Nephron progenitor cell (in vitro differentiated cells): Measurements from ENCODE around the gene DSCAM.

Source experiments
- DNase-seq: peaks from one replicate; pipeline ENCODE4 v3.0.0; 2021
- H3K27ac Mint-ChIP-seq: 2 replicates; pipeline ENCODE4 v1.8.0; 2021; ENCODE audit warnings: mild to moderate bottlenecking, moderate library complexity, mixed read lengths
- H3K27me3 Mint-ChIP-seq: 2 replicates; pipeline ENCODE4 v1.8.0; 2021; ENCODE audit warnings: mild to moderate bottlenecking, low read depth, mixed read lengths; ENCODE audit not compliant: poor library complexity
- H3K36me3 Mint-ChIP-seq: 2 replicates; pipeline ENCODE4 v1.8.0; 2021; ENCODE audit warnings: low read depth, mixed read lengths
- H3K4me1 Mint-ChIP-seq: 2 replicates; pipeline ENCODE4 v1.8.0; 2021; ENCODE audit warnings: mixed read lengths
- H3K4me3 Mint-ChIP-seq: 2 replicates; pipeline ENCODE4 v1.8.0; 2021; ENCODE audit warnings: mild to moderate bottlenecking, moderate library complexity, mixed read lengths
- H3K9me3 Mint-ChIP-seq: 2 replicates; pipeline ENCODE4 v1.8.0; 2021; ENCODE audit warnings: mild to moderate bottlenecking, moderate library complexity, mixed read lengths
- TF ChIP-seq, protein P1 (sequence below): fragments of 200-600 bp; sonication (generic); IDR thresholded peaks from 2 replicates; pipeline ENCODE4 v1.5.0; 2021; ENCODE audit warnings: antibody characterized with exemption

The DSCAM gene

DNA sequence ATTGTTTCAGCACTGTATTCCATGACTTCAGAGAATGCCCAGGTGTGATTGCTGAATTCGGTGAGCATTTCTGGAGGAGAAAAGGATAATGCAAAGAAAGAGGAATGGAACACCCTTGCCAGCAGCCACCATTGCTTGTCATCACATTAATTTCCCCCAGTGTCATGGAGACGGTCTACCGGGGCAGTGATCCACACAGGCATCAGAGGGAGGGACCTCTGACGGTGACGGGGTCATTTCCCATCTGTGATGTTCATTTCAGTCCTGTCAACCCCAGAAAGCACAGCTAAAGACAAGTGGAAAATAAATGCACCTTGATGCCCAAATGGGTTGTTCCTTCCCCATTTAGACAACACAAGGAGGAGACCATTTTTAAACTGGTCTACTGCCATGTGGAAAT is 603.3 kb downstream of the DSCAM start:
- peaks cover 42% of the 10 kb centered on the region for H3K4me1 Mint-ChIP-seq
- peaks cover 31% of the 10 kb centered on the region for H3K9me3 Mint-ChIP-seq
- DNase-seq, result peak; percentile 28
- TF ChIP-seq, protein P1, sequence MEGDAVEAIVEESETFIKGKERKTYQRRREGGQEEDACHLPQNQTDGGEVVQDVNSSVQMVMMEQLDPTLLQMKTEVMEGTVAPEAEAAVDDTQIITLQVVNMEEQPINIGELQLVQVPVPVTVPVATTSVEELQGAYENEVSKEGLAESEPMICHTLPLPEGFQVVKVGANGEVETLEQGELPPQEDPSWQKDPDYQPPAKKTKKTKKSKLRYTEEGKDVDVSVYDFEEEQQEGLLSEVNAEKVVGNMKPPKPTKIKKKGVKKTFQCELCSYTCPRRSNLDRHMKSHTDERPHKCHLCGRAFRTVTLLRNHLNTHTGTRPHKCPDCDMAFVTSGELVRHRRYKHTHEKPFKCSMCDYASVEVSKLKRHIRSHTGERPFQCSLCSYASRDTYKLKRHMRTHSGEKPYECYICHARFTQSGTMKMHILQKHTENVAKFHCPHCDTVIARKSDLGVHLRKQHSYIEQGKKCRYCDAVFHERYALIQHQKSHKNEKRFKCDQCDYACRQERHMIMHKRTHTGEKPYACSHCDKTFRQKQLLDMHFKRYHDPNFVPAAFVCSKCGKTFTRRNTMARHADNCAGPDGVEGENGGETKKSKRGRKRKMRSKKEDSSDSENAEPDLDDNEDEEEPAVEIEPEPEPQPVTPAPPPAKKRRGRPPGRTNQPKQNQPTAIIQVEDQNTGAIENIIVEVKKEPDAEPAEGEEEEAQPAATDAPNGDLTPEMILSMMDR, result no peak
- H3K4me3 Mint-ChIP-seq, result peak overlapping the region; percentile 44
- H3K27ac Mint-ChIP-seq, result peak overlapping the region; percentile 16
- peaks cover 13% of the 10 kb centered on the region for H3K36me3 Mint-ChIP-seq
- H3K27me3 Mint-ChIP-seq, result peaks cover 17% of the 10 kb centered on the region

- TF ChIP-seq, protein P1, result no peak
- peaks cover 15% of the 10 kb centered on the region for H3K27me3 Mint-ChIP-seq
- peaks cover 4% of the 10 kb centered on the region for H3K36me3 Mint-ChIP-seq
- peak overlapping the region; percentile 40 for H3K4me3 Mint-ChIP-seq
- H3K27ac Mint-ChIP-seq, result peak overlapping the region; percentile 51
- no peak for DNase-seq
- peaks cover 21% of the 10 kb centered on the region for H3K9me3 Mint-ChIP-seq
- H3K4me1 Mint-ChIP-seq, result peaks cover 42% of the 10 kb centered on the region
These were observed 604.2 kb downstream of the DSCAM start for GRCh38 chr21:40242586-40243265.

- DNase-seq, result no peak
- H3K27ac Mint-ChIP-seq, result no peak overlapping the region
- H3K4me1 Mint-ChIP-seq, result no peaks in the 10 kb centered on the region
- no peaks in the 10 kb centered on the region for H3K36me3 Mint-ChIP-seq
- H3K4me3 Mint-ChIP-seq, result no peak overlapping the region
- TF ChIP-seq, protein P1, result no peak
- peaks cover 12% of the 10 kb centered on the region for H3K27me3 Mint-ChIP-seq
- H3K9me3 Mint-ChIP-seq, result no peaks in the 10 kb centered on the region
These were observed 611.4 kb downstream of the DSCAM start for GRCh38 chr21:40235528-40235927.

DNA sequence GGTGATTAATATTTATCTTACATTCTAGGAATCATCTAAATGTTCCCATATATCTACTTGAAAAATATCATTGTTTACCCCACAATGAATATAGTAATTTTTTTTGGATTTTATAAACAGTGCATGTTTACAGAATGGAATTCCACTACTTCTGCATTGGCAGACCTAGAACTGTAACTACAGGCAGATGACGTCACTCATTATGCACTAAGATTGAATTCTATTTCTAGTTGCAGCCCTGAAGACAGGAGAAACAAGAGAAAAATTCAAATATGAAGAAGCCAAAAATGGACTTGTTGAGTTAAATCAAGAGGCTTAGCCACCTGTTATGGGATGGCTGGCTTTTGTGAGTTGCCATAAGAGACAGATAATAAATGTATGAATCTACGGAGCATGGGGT is 615.0 kb downstream of the DSCAM start:
- Mint-ChIP-seq H3K27ac (no peak overlapping the region), H3K9me3 (no peaks in the 10 kb centered on the region), H3K36me3 (no peaks in the 10 kb centered on the region), H3K27me3 (peaks cover 7% of the 10 kb centered on the region), H3K4me3 (no peak overlapping the region), H3K4me1 (no peaks in the 10 kb centered on the region)
- no peak for DNase-seq
- TF ChIP-seq, protein P1, result no peak

GRCh38 chr21:40227096-40227495 is 619.9 kb downstream of the DSCAM start:
- TF ChIP-seq, protein P1, result no peak
- Mint-ChIP-seq H3K9me3 (no peaks in the 10 kb centered on the region), H3K4me3 (no peak overlapping the region), H3K4me1 (no peaks in the 10 kb centered on the region), H3K27ac (no peak overlapping the region), H3K36me3 (no peaks in the 10 kb centered on the region), H3K27me3 (peaks cover 24% of the 10 kb centered on the region)
- no peak for DNase-seq

GRCh38 chr21:40215941-40216340 is 631.0 kb downstream of the DSCAM start:
- Mint-ChIP-seq H3K9me3 (no peaks in the 10 kb centered on the region), H3K4me3 (no peak overlapping the region), H3K4me1 (no peaks in the 10 kb centered on the region), H3K27me3 (peaks cover 9% of the 10 kb centered on the region), H3K27ac (no peak overlapping the region), H3K36me3 (no peaks in the 10 kb centered on the region)
- TF ChIP-seq, protein P1, result no peak
- no peak for DNase-seq
